ENCODE results near the gene HMGXB3. TPM values are rescaled to one million over a fixed set of nuclear protein-coding genes. Genes with fewer than 3 reads are reported as not detected.

HMGXB3 gene
- total and polyA plus RNA-seq, 2 of the 13 experiments (the other 11 are each of a cell fraction or from before 2014, with no cell fraction given): 18.8 to 23.8 TPM

DNA sequence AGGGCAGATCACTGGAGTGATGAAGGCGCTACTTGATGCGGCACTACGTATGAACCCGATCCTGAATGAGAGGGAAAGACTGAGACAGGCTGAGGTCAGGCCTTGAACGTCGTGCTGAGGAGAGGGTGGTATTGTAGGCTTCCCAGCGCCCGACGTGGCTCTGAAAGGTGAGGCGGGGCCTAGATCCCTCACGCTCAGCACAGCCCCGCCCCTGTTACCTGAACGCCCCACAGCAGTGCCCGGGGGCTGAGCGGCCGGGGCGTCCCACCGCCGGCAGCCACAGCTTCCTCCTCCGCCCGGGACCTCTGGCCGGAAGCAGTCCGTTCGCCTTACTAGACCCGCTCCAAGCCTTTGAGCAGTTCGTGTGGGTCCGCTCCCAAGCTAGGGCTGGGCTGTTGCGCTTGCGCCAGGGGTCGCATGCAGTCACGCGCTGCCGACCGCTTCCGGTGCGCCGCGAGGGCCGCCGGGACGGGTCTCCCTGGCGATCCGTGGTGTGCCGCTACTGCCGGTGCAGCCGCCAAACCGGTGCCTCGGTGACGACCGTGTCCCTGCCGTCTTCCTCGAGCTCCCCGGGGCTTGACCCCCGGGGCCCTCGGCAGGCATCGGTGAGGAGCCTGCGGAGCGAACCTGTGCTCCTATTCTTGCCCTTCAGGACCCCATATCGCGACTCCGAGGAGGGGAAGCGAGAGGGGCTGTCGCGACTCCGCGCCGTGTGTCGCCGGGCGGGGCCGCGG, at the start of gene HMGXB3, which contains the start of gene TIGD6 (continued):
- peak; percentile 20; the same call in 1 of the 2 replicates for TF ChIP-seq ZFP90 (CRISPR knock-in tag; IDR thresholded peaks at IDR 0.05; ENCODE audit: borderline replicate concordance)
- peak; percentile 85; the same call in 1 of the 2 replicates for TF ChIP-seq ZNF674 (CRISPR knock-in tag; IDR thresholded peaks at IDR 0.05; ENCODE audit: low read depth)
- TF ChIP-seq, protein P1, sequence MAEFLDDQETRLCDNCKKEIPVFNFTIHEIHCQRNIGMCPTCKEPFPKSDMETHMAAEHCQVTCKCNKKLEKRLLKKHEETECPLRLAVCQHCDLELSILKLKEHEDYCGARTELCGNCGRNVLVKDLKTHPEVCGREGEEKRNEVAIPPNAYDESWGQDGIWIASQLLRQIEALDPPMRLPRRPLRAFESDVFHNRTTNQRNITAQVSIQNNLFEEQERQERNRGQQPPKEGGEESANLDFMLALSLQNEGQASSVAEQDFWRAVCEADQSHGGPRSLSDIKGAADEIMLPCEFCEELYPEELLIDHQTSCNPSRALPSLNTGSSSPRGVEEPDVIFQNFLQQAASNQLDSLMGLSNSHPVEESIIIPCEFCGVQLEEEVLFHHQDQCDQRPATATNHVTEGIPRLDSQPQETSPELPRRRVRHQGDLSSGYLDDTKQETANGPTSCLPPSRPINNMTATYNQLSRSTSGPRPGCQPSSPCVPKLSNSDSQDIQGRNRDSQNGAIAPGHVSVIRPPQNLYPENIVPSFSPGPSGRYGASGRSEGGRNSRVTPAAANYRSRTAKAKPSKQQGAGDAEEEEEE (CRISPR knock-in tag; IDR thresholded peaks at IDR 0.05; ENCODE audit: borderline replicate concordance): no peak
- TF ChIP-seq ZNF33B (CRISPR knock-in tag; IDR thresholded peaks at IDR 0.05): no peak
- TF ChIP-seq ZNF720 (CRISPR knock-in tag; IDR thresholded peaks at IDR 0.05): no peak
- TF ChIP-seq GZF1 (CRISPR knock-in tag; IDR thresholded peaks at IDR 0.05): peak; percentile 79; the same call in 1 of the 2 replicates
- peak; percentile 55; the same call in 1 of the 2 replicates for TF ChIP-seq SOX5 (CRISPR knock-in tag; IDR thresholded peaks at IDR 0.05; ENCODE audit: borderline replicate concordance)
- peak; percentile 87; the same call in 1 of the 2 replicates for TF ChIP-seq ZNF224 (CRISPR knock-in tag; IDR thresholded peaks at IDR 0.05)
- TF ChIP-seq, protein P2, sequence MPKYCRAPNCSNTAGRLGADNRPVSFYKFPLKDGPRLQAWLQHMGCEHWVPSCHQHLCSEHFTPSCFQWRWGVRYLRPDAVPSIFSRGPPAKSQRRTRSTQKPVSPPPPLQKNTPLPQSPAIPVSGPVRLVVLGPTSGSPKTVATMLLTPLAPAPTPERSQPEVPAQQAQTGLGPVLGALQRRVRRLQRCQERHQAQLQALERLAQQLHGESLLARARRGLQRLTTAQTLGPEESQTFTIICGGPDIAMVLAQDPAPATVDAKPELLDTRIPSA (CRISPR knock-in tag; IDR thresholded peaks at IDR 0.05; ENCODE audit: borderline replicate concordance): peak; percentile 94; the same call in 1 of the 2 replicates
- peak; percentile 90 for TF ChIP-seq XRCC5 (optimal IDR thresholded peaks at IDR 0.05; ENCODE audit: low read length)
- TF ChIP-seq CREB1 (IDR thresholded peaks at IDR 0.05): peak; percentile 87
- TF ChIP-seq CREB1 (CRISPR knock-in tag; IDR thresholded peaks at IDR 0.05): peak; percentile 81
- peak; percentile 94 for TF ChIP-seq KAT7 (CRISPR knock-in tag; IDR thresholded peaks at IDR 0.05; ENCODE audit: borderline replicate concordance)
- TF ChIP-seq TAF15 (IDR thresholded peaks at IDR 0.05; ENCODE audit: low read depth, low read length, poor library complexity, severe bottlenecking): no peak
- peak; percentile 97 for TF ChIP-seq CBFB (CRISPR knock-in tag; IDR thresholded peaks at IDR 0.05)
- no peak for TF ChIP-seq SKI (IDR thresholded peaks at IDR 0.05; ENCODE audit: partially characterized antibody)
- no peak for TF ChIP-seq HMG20A (CRISPR knock-in tag; IDR thresholded peaks at IDR 0.05; ENCODE audit: borderline replicate concordance)
- no peak for TF ChIP-seq ZNF782 (CRISPR knock-in tag; IDR thresholded peaks at IDR 0.05; ENCODE audit: borderline replicate concordance)
- TF ChIP-seq, protein P3, sequence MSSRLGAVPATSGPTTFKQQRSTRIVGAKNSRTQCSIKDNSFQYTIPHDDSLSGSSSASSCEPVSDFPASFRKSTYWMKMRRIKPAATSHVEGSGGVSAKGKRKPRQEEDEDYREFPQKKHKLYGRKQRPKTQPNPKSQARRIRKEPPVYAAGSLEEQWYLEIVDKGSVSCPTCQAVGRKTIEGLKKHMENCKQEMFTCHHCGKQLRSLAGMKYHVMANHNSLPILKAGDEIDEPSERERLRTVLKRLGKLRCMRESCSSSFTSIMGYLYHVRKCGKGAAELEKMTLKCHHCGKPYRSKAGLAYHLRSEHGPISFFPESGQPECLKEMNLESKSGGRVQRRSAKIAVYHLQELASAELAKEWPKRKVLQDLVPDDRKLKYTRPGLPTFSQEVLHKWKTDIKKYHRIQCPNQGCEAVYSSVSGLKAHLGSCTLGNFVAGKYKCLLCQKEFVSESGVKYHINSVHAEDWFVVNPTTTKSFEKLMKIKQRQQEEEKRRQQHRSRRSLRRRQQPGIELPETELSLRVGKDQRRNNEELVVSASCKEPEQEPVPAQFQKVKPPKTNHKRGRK (CRISPR knock-in tag; IDR thresholded peaks at IDR 0.05): peak; percentile 18; the same call in 1 of the 2 replicates
